Measurements from ENCODE around the gene ATOH8.

Gene ATOH8

GRCh38 chr2:85772841-85773491 is 19.2 kb downstream of the ATOH8 start:
- TF ChIP-seq CTCF (IDR thresholded peaks at IDR 0.05; ENCODE audit: low read depth, low read length), result no peak
- peak overlapping the region; percentile 14 for H3K4me3 ChIP-seq (ENCODE audit: low read depth, low read length)
- no peak for DNase-seq (ENCODE audit: low read depth, low spot score)
- in situ Hi-C loops (cut with HindIII; ENCODE audit: low sequenced_read_pairs), result no loop called here

GRCh38 chr2:85773692-85774091 is 19.9 kb downstream of the ATOH8 start:
- in situ Hi-C loops (cut with HindIII; ENCODE audit: low sequenced_read_pairs), result no loop called here
- H3K4me3 ChIP-seq (ENCODE audit: low read depth, low read length), result no peak overlapping the region
- DNase-seq (ENCODE audit: low read depth, low spot score), result no peak
- TF ChIP-seq CTCF (IDR thresholded peaks at IDR 0.05; ENCODE audit: low read depth, low read length), result no peak

- no peak for DNase-seq (ENCODE audit: low read depth, low spot score)
- no peak for TF ChIP-seq CTCF (IDR thresholded peaks at IDR 0.05; ENCODE audit: low read depth, low read length)
- in situ Hi-C loops (cut with HindIII; ENCODE audit: low sequenced_read_pairs), result no loop called here
- no peak overlapping the region for H3K4me3 ChIP-seq (ENCODE audit: low read depth, low read length)
Measured at GRCh38 chr2:85774126-85774978, 20.6 kb downstream of the ATOH8 start.

- H3K4me3 ChIP-seq (ENCODE audit: low read depth, low read length), result no peak overlapping the region
Measured at GRCh38 chr2:85775406-85776381, 21.9 kb downstream of the ATOH8 start.

GRCh38 chr2:85776672-85777071 is 22.9 kb downstream of the ATOH8 start:
- DNase-seq (ENCODE audit: low read depth, low spot score), result no peak
- TF ChIP-seq CTCF (IDR thresholded peaks at IDR 0.05; ENCODE audit: low read depth, low read length), result no peak

More at GRCh38 chr2:85775406-85776381, 21.9 kb downstream of the ATOH8 start:
- in situ Hi-C loops (cut with HindIII; ENCODE audit: low sequenced_read_pairs), result no loop called here
- no peak for TF ChIP-seq CTCF (IDR thresholded peaks at IDR 0.05; ENCODE audit: low read depth, low read length)
- DNase-seq (ENCODE audit: low read depth, low spot score), result no peak

GRCh38 chr2:85777441-85777861 is 23.7 kb downstream of the ATOH8 start:
- in situ Hi-C loops (cut with HindIII; ENCODE audit: low sequenced_read_pairs), result no loop called here
- H3K4me3 ChIP-seq (ENCODE audit: low read depth, low read length), result no peak overlapping the region
- no peak for DNase-seq (ENCODE audit: low read depth, low spot score)
- TF ChIP-seq CTCF (IDR thresholded peaks at IDR 0.05; ENCODE audit: low read depth, low read length), result no peak

More at GRCh38 chr2:85776672-85777071, 22.9 kb downstream of the ATOH8 start:
- in situ Hi-C loops (cut with HindIII; ENCODE audit: low sequenced_read_pairs), result no loop called here
- no peak overlapping the region for H3K4me3 ChIP-seq (ENCODE audit: low read depth, low read length)
